H9 (cell line): Measurements from ENCODE around the gene MYL10. TPM values are rescaled to one million over a fixed set of nuclear protein-coding genes. Genes with fewer than 3 reads are reported as not detected.
A peak's percentile ranks its signal among the peaks of the same experiment; 100 is the strongest.

Source experiments
- DNase-seq: peaks from one replicate; pipeline ENCODE4 v3.0.0-alpha.2; 2017
- H2AFZ ChIP-seq: one replicate; pipeline ENCODE4 v1.6.1; 2013; ENCODE audit warnings: mild to moderate bottlenecking, low read length, control low read depth, moderate library complexity
- H2AK5ac ChIP-seq: 2 replicates; pipeline ENCODE4 v1.6.1; 2013; ENCODE audit warnings: low read length, control low read depth, mixed read lengths; ENCODE audit not compliant: insufficient read length
- H2BK120ac ChIP-seq: one replicate; pipeline ENCODE4 v1.6.1; 2013; ENCODE audit warnings: low read depth, mild to moderate bottlenecking, low read length, control low read depth, inconsistent platforms; ENCODE audit not compliant: poor library complexity, severe bottlenecking
- H2BK12ac ChIP-seq: 2 replicates; pipeline ENCODE4 v1.6.1; 2013; ENCODE audit warnings: low read length, control low read depth, mixed read lengths, low read depth; ENCODE audit not compliant: insufficient read length
- H2BK15ac ChIP-seq: 2 replicates; pipeline ENCODE4 v1.6.1; 2013; ENCODE audit warnings: low read depth, low read length, control low read depth
- H2BK20ac ChIP-seq: one replicate; pipeline ENCODE4 v1.6.1; 2013; ENCODE audit warnings: low read depth, mild to moderate bottlenecking, low read length, control low read depth, inconsistent platforms; ENCODE audit not compliant: poor library complexity, severe bottlenecking
- H2BK5ac ChIP-seq: 2 replicates; pipeline ENCODE4 v1.6.1; 2013; ENCODE audit warnings: low read length, control low read depth, mixed read lengths; ENCODE audit not compliant: insufficient read length
- H3K14ac ChIP-seq: 2 replicates; pipeline ENCODE4 v1.6.1; 2013; ENCODE audit warnings: low read length, control low read depth; ENCODE audit not compliant: insufficient read depth
- H3K18ac ChIP-seq: 2 replicates; pipeline ENCODE4 v1.6.1; 2013; ENCODE audit warnings: low read depth, mild to moderate bottlenecking, mixed read lengths, low read length, control low read depth; ENCODE audit not compliant: insufficient read length
- H3K23ac ChIP-seq: 2 replicates; pipeline ENCODE4 v1.6.1; 2013; ENCODE audit warnings: low read length, control low read depth, mixed read lengths, low read depth; ENCODE audit not compliant: insufficient read length
- H3K23me2 ChIP-seq: 2 replicates; pipeline ENCODE4 v1.6.1; 2013; ENCODE audit warnings: low read depth, mild to moderate bottlenecking, mixed read lengths, low read length, control low read depth; ENCODE audit not compliant: insufficient read length, poor library complexity, severe bottlenecking
- H3K27ac ChIP-seq: 2 replicates; pipeline ENCODE4 v1.5.1; 2013; ENCODE audit warnings: low read length, control low read depth, mixed read lengths, low read depth; ENCODE audit not compliant: insufficient read length
- H3K27me3 ChIP-seq: 2 replicates; pipeline ENCODE4 v1.6.1; 2013; ENCODE audit warnings: low read length, control low read depth, inconsistent platforms; ENCODE audit not compliant: insufficient read depth
- H3K4ac ChIP-seq: 2 replicates; pipeline ENCODE4 v1.6.1; 2013; ENCODE audit warnings: low read depth, mild to moderate bottlenecking, control low read depth, inconsistent platforms, low read length, moderate library complexity
- H3K4me1 ChIP-seq: 2 replicates; pipeline ENCODE4 v1.6.1; 2013; ENCODE audit warnings: low read length, control low read depth, inconsistent platforms; ENCODE audit not compliant: insufficient read depth
- H3K4me2 ChIP-seq: 2 replicates; pipeline ENCODE4 v1.6.1; 2013; ENCODE audit warnings: low read length, control low read depth, mixed read lengths; ENCODE audit not compliant: insufficient read length, insufficient read depth
- H3K56ac ChIP-seq: 2 replicates; pipeline ENCODE4 v1.6.1; 2013; ENCODE audit warnings: low read depth, mild to moderate bottlenecking, mixed read lengths, low read length, control low read depth; ENCODE audit not compliant: insufficient read length
- H3K79me1 ChIP-seq: 2 replicates; pipeline ENCODE4 v1.6.1; 2013; ENCODE audit warnings: low read depth, mild to moderate bottlenecking, moderate library complexity, low read length, control low read depth, inconsistent platforms; ENCODE audit not compliant: insufficient read depth, poor library complexity, severe bottlenecking
- H3K79me2 ChIP-seq: 2 replicates; pipeline ENCODE4 v1.6.1; 2013; ENCODE audit warnings: low read length, control low read depth, inconsistent platforms; ENCODE audit not compliant: insufficient read depth
- H3K9ac ChIP-seq: 2 replicates; pipeline ENCODE4 v1.6.1; 2013; ENCODE audit warnings: low read length, control low read depth, mixed read lengths; ENCODE audit not compliant: insufficient read length; ENCODE audit errors: extremely low read depth
- H3K9me3 ChIP-seq: one replicate; pipeline ENCODE4 v1.6.1; 2013; ENCODE audit warnings: low read depth, low read length, inconsistent platforms; ENCODE audit not compliant: control insufficient read depth
- H3T11ph ChIP-seq: one replicate; pipeline ENCODE4 v1.6.1; 2013; ENCODE audit warnings: mild to moderate bottlenecking, low read length, control low read depth, inconsistent platforms
- H4K20me1 ChIP-seq: one replicate; pipeline ENCODE4 v1.6.1; 2013; ENCODE audit not compliant: control insufficient read depth, insufficient read length, insufficient read depth
- H4K5ac ChIP-seq: 2 replicates; pipeline ENCODE4 v1.6.1; 2013; ENCODE audit warnings: low read depth, mild to moderate bottlenecking, mixed read lengths, low read length, control low read depth; ENCODE audit not compliant: insufficient read length
- H4K8ac ChIP-seq: replicated peaks from 2 replicates; pipeline ENCODE4 v1.6.1; 2013; ENCODE audit warnings: low read length, control low read depth, mixed read lengths, low read depth; ENCODE audit not compliant: insufficient read length
- H4K91ac ChIP-seq: 2 replicates; pipeline ENCODE4 v1.6.1; 2013; ENCODE audit warnings: low read depth, mild to moderate bottlenecking, moderate library complexity, mixed read lengths, low read length, control low read depth; ENCODE audit not compliant: insufficient read length
- H3K27ac Mint-ChIP-seq, 3 experiments: 2 replicates in 2 of 3; 3 replicates in 1 of 3; pipeline ENCODE4 v1.8.0; 2020 to 2021; ENCODE audit warnings: mixed read lengths in 3 of 3, mild to moderate bottlenecking in 1 of 3, moderate library complexity in 1 of 3
- H3K27me3 Mint-ChIP-seq: 2 replicates; pipeline ENCODE4 v1.8.0; 2021; ENCODE audit warnings: low read depth, mild to moderate bottlenecking, moderate library complexity, mixed read lengths
- H3K36me3 Mint-ChIP-seq, 3 experiments: 2 replicates in 2 of 3; 3 replicates in 1 of 3; pipeline ENCODE4 v1.8.0; 2020 to 2021; ENCODE audit warnings: low read depth in 3 of 3, mixed read lengths in 3 of 3; ENCODE audit not compliant: insufficient read depth in 1 of 3
- H3K4me1 Mint-ChIP-seq, 2 experiments: 2 replicates each; pipeline ENCODE4 v1.8.0; 2020; ENCODE audit warnings: mixed read lengths in 2 of 2
- H3K4me3 Mint-ChIP-seq, 2 experiments: 2 replicates in 1 of 2; 3 replicates in 1 of 2; pipeline ENCODE4 v1.8.0; 2020 to 2021; ENCODE audit warnings: mild to moderate bottlenecking in 2 of 2, mixed read lengths in 2 of 2, moderate library complexity in 1 of 2
- H3K9me3 Mint-ChIP-seq, 2 experiments: 2 replicates in 1 of 2; 3 replicates in 1 of 2; pipeline ENCODE4 v1.8.0; 2020; ENCODE audit warnings: mild to moderate bottlenecking in 2 of 2, mixed read lengths in 2 of 2, moderate library complexity in 1 of 2
- WGBS: extraction: QIAGEN DNeasy Blood & Tissue Kit; methylation state at CpG from one replicate; pipeline ENCODE4 v1.1.7; 2013; ENCODE audit warnings: missing lambda C conversion rate, low lambda C conversion rate, mixed read lengths; ENCODE audit not compliant: insufficient read length; ENCODE audit errors: extremely low coverage; 5-methylcytosine and 5-hydroxymethylcytosine counted together
- total RNA-seq: library from RNA; stranded (reverse); gene quantifications from 2 replicates; pipeline ENCODE4 v1.2.1, GENCODE V29; 2021
- TF ChIP-seq, protein P1 (sequence below): fragments of 200-600 bp; sonication (generic); conservative IDR thresholded peaks from 3 replicates; pipeline ENCODE4 v1.8.0; 2021; ENCODE audit warnings: antibody characterized with exemption, mild to moderate bottlenecking

The MYL10 gene
- total RNA-seq, 1 experiment from 2014 or later = 0.50 TPM

DNA sequence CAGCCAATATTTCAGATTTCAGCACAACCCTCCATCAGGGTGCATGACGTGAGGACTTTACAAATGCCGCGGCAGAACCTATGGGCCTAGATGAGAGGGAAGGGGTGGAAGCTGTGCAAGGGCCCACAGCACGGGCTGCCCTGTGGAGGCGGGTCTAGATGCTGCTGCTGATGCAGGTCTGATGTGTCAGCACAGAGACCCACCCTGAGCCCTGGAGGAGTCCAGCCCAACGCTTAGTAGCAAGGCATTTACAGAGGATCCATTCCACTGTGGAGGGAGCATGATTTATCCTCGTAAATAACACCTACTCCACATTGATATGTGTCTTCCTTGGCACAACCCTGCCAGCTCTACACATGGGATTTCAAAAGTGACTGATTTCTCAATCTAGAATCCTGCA lies 48.5 kb downstream of the MYL10 start:
- Histone ChIP-seq H3K27me3 (no peaks in the 10 kb centered on the region), H2BK12ac (no peak overlapping the region), H3K23ac (no peak overlapping the region), H3T11ph (no peak overlapping the region), H3K79me2 (no peaks in the 10 kb centered on the region), H4K8ac (no peak overlapping the region), H3K4me2 (no peak overlapping the region), H3K18ac (no peak overlapping the region), H2BK120ac (no peak overlapping the region), H4K20me1 (no peaks in the 10 kb centered on the region), H3K9me3 (peaks cover 10% of the 10 kb centered on the region), H3K56ac (no peak overlapping the region), H2AK5ac (no peak overlapping the region), H2BK20ac (no peak overlapping the region), H4K5ac (no peak overlapping the region), H2BK5ac (no peak overlapping the region), H2AFZ (no peak overlapping the region), H3K23me2 (no peaks in the 10 kb centered on the region), H3K4me1 (no peaks in the 10 kb centered on the region), H3K4ac (no peak overlapping the region), H3K27ac (no peak overlapping the region), H4K91ac (no peak overlapping the region), H3K79me1 (no peaks in the 10 kb centered on the region), H3K9ac (no peak overlapping the region), H3K14ac (no peak overlapping the region), H2BK15ac (no peak overlapping the region)
- Mint-ChIP-seq H3K27ac (no peak overlapping the region), H3K9me3 (peaks cover 8 to 16% of the 10 kb centered on the region in 2 experiments), H3K27me3 (peaks cover 8% of the 10 kb centered on the region), H3K4me1 (peaks cover 14 to 20% of the 10 kb centered on the region in 2 experiments), H3K4me3 (no peak overlapping the region), H3K36me3 (peaks cover 6 to 14% (median 8%) of the 10 kb centered on the region in 3 experiments)
- TF ChIP-seq, protein P1, sequence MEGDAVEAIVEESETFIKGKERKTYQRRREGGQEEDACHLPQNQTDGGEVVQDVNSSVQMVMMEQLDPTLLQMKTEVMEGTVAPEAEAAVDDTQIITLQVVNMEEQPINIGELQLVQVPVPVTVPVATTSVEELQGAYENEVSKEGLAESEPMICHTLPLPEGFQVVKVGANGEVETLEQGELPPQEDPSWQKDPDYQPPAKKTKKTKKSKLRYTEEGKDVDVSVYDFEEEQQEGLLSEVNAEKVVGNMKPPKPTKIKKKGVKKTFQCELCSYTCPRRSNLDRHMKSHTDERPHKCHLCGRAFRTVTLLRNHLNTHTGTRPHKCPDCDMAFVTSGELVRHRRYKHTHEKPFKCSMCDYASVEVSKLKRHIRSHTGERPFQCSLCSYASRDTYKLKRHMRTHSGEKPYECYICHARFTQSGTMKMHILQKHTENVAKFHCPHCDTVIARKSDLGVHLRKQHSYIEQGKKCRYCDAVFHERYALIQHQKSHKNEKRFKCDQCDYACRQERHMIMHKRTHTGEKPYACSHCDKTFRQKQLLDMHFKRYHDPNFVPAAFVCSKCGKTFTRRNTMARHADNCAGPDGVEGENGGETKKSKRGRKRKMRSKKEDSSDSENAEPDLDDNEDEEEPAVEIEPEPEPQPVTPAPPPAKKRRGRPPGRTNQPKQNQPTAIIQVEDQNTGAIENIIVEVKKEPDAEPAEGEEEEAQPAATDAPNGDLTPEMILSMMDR = no peak
- peak; percentile 12 for DNase-seq
- WGBS = no CpG with 5 or more reads among the region's 7 CpGs
